ENCODE results near the gene ATXN1.
"Not testable (repeated sequence)": the region's sequence is repeated elsewhere in the genome, so short reads cannot be mapped to it uniquely, and the experiment has no call there.

ATXN1 gene

GRCh38 chr6:16470502-16471221 is 290.6 kb downstream of the ATXN1 start:
- no peak for FAIRE-seq

DNA sequence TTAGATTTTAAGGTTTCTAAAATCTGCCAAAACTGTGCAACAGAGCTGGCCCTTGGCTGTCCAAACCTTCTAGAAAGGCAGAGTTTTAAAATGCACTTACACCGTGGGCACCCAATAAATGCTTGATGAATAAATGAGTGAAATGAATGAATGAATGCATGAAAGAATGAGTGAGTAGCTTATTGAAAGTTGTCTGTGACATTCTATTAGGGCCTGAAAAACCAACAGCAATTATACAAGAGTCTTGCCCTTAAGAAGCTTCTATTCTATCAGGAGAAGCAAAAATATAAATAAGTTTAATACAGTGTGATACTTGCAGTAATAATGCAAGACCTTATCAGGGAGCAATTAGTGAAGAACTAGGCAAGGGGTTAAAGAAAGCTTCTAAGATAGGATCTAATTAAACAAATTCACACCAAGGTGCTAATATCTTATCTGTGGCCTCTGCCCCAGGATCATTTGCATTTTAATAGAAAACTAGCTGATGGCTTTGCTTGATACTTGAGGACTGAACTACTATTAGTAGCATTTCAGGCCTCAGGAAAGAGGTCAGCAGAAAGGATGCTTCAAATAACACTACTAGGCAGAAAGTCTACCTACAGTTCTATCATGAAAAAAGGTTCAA is 292.2 kb downstream of the ATXN1 start:
- FAIRE-seq = no peak

DNA sequence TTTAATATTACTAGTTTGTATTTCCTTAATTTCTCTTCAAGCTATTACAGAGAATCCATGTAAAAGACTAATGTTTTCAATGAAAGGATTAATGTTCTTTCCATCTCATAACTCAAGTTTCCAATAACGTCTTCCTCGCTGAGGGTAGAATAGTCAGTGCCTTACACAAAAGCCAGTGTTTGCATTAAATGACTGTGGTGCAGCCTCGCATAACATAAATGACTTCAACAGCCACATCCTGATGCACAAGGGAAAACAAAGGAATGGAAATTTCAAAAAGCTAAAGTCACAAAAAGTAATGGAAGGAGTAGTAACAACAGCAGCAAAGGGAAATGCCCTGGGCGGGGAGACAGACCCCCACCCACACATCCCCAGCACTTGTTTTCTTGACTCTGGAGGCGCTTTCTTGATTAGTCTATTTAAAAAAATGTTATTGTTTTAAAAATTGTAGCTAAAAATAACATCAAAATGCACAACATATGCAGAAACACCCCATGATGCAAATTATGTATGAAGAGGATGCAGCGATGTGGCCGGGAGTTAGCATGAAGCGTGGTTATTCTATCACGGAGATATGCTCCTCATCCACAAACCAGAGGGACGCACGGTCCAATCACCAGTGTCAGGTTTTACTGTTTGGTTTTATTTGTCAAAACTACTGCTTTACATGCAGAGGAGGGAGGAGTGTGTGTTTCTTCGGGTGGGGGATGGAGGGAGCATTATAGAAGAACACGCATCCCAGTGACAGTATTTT is 294.3 kb downstream of the ATXN1 start:
- FAIRE-seq = no peak

- FAIRE-seq = no peak
These were observed 297.2 kb downstream of the ATXN1 start for GRCh38 chr6:16464045-16464444.

DNA sequence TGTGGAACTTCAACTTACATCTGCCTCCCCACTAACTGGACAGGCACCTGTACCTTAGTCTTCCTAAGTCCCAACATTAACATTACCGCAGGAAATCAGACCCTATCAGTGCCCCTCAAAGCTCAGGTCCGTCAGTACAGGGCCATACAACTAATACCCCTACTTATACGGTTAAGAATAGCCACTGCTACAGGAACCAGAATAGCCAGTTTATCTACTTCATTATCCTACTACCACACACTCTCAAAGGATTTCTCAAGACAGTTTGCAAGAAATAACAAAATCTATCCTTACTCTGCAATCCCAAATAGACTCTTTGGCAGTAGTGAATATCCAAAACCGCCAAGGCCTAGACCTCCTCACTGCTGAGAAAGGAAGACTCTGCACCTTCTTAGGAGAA is 298.0 kb downstream of the ATXN1 start:
- FAIRE-seq = not testable (repeated sequence)

DNA sequence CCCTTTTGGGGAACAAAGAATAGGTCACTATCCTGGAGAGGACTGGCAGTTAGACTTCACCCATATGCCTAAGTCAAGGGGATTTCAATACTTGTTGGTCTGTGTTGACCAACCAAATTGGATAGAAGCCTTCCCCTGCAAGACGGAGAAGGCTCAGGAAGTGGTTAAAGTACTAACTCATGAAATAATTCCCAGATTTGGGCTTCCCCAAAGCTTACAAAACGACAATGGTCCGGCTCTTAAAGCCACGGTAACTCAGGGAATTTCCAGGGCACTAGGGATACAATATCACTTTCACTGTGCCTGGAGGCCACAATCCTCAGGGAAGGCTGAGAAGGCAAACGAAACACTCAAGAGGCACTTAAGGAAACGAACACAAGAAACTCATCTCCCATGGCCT is 299.8 kb downstream of the ATXN1 start:
- FAIRE-seq = no peak

- not testable (repeated sequence) for FAIRE-seq
These were observed 301.8 kb downstream of the ATXN1 start for GRCh38 chr6:16459472-16459871.

- no peak for FAIRE-seq
These were observed 308.9 kb downstream of the ATXN1 start for GRCh38 chr6:16452348-16452747.

- FAIRE-seq = no peak
These were observed 310.4 kb downstream of the ATXN1 start for GRCh38 chr6:16450821-16451220.

DNA sequence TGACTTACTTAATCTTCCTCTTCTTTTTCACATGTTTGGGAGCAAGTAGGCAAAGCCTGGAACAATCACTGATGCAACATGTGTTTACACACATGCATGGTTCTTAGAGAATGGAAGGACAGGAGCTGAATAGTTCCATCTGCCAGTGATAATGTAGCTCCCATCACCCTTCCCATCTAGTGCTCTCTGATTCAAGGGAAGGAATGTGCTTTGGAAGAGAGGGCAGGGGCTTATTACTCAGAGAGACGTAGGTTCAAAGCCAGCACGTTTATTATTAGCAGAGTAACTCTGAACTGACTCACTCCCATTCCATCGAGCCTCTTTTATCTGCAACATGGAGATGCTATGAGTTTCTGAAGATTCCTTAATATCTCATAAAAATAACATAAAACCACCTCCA is 311.0 kb downstream of the ATXN1 start:
- FAIRE-seq = no peak

- FAIRE-seq = no peak
These were observed 315.0 kb downstream of the ATXN1 start for GRCh38 chr6:16446273-16446672.

DNA sequence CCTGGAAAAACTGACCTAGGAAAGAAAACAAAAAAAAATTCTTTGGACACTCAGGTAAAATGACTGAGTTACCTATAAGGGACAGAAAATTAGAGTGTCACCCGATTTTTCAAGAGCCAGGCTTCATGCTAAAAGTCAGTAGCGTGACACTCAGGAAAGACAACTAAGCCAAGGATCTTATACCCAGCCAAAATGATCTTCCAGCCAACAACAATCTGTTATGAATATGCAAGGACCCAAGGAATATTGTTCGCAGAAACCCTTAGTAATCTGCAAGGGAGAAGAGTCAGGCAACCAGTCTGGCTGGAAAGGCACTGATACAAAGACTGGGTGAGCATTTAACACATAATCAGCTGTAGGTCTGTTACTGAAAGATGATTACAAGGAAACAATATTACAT is 319.2 kb downstream of the ATXN1 start:
- no peak for FAIRE-seq

DNA sequence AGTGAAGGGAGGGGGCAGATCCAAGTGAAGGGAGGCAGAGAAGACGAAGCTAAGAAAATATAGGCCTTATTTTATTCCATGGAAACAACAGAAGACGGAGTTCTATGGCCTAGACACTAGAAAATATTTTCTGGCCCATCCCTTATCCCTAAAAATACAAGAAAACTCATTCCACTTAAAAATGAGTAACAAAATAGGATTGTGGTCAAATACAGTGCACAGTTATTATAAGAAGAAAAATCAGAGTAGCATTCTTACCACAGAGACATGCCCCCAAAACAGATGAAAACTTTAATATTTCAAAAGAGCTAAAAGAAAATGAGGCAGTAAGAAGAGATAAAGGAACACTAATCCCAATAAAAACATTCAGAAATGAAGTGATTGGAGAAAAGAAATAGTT is 320.0 kb downstream of the ATXN1 start:
- FAIRE-seq = no peak

GRCh38 chr6:16440636-16441212 is 320.5 kb downstream of the ATXN1 start:
- no peak for FAIRE-seq

- no peak for FAIRE-seq
These were observed 322.3 kb downstream of the ATXN1 start for GRCh38 chr6:16438718-16439591.

DNA sequence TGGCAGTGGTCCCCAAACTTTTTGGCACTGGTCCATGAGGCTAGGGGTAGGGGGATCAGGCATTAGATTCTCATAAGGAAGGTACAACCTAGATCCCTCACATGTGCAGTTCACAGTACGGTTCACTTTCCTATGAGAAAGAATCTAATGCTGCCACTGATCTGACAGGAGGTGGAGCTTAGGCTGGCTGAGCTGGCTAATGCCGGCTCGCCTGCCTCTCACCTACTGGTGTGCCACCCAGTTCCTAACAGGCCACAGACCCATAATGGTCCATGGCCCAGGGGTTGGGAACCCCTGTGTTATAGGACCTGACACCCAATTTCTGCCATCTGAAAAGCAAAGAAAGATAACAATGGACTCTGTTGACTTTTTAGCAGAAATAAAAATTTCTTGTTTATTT is 323.3 kb downstream of the ATXN1 start:
- FAIRE-seq = no peak

GRCh38 chr6:16437095-16437494 is 324.2 kb downstream of the ATXN1 start:
- FAIRE-seq = no peak

DNA sequence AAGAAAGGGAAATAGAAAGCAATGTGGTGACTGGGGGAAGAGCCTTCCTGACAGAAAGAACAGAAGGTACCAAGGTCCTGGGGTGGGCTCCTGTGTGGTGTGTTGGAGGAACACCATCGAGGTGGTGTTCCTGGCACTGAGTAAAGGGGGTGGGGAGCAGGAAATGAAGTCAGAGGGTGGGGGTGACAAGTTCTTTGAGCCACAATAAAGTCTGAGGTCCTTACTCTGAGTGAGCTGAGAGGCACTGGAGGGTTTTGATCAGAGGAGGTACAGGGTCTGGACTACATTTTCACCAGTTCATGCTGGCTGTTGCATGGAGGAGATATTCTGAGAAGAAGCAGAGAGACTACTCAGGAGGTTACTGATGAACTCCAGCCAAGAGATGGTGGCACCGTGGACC is 324.7 kb downstream of the ATXN1 start:
- FAIRE-seq = no peak

DNA sequence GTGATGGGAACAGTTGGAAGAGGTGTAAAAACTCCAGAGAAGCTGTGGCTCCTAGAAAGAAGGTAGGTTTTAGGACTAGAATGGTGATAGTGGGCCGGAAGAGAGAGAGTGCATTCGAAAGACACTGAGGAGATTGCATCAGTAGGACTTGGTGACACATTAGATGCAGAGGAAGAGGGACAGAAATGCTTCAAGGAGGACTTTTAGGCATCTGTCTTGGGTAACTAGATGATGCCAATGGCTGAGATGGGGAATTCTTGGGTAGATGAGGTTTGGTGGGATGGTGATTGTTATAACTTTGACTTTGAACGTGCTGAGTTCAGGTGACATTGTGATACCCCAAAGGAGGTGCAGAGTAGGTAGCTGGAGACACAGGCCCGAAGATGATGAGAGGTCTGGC is 326.4 kb downstream of the ATXN1 start:
- no peak for FAIRE-seq

DNA sequence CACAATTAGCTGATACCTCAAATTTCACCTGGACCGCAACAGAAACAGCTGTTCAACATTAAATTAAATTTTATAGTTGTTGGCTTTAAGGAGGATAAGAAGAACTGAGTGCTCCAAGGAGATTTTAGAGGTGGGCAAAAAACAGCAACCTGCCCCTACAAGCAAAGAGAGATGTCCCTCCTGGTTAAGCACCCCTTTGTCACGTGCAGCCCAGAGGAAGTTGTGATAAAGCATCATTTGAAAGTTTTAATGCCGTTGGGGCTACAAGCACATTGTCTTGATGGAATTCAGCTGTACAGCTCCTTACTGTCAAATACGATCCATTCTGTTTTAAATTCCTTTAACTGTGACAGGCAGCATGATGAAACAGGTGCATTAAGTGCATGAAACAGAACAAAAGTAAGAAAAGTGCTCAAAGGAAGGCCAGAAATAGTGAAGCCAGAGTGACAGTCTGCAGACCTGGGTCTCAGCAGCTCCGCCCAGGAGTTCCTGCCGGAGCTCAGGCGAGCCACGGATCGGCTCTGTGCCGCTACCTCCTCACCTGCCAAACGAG is 327.8 kb downstream of the ATXN1 start:
- FAIRE-seq = no peak

- no peak for FAIRE-seq
These were observed 328.9 kb downstream of the ATXN1 start for GRCh38 chr6:16432075-16433032.

Data from colon (tissue), 2 donors.